Hepatocyte (in vitro differentiated cells): ENCODE results near the gene ALG12.

Experiments
- EZH2 ChIP-seq: fragments of 200-600 bp; sonication (generic); IDR thresholded peaks from 2 replicates; pipeline ENCODE4 v1.6.1; 2016; ENCODE audit warnings: antibody characterized with exemption, mild to moderate bottlenecking, borderline replicate concordance
- EZH2phosphoT487 ChIP-seq: fragments of 200-600 bp; sonication (generic); IDR thresholded peaks from one replicate; pipeline ENCODE4 v1.6.1; 2018; ENCODE audit warnings: antibody characterized with exemption, mild to moderate bottlenecking, low read depth, moderate library complexity; ENCODE audit not compliant: unreplicated experiment, severe bottlenecking
- TF ChIP-seq, protein P1 (sequence below): fragments of 200-600 bp; sonication (generic); IDR thresholded peaks from 2 replicates; pipeline ENCODE4 v1.5.1; 2016; ENCODE audit warnings: antibody characterized with exemption, mild to moderate bottlenecking; ENCODE audit not compliant: poor library complexity

DNA sequence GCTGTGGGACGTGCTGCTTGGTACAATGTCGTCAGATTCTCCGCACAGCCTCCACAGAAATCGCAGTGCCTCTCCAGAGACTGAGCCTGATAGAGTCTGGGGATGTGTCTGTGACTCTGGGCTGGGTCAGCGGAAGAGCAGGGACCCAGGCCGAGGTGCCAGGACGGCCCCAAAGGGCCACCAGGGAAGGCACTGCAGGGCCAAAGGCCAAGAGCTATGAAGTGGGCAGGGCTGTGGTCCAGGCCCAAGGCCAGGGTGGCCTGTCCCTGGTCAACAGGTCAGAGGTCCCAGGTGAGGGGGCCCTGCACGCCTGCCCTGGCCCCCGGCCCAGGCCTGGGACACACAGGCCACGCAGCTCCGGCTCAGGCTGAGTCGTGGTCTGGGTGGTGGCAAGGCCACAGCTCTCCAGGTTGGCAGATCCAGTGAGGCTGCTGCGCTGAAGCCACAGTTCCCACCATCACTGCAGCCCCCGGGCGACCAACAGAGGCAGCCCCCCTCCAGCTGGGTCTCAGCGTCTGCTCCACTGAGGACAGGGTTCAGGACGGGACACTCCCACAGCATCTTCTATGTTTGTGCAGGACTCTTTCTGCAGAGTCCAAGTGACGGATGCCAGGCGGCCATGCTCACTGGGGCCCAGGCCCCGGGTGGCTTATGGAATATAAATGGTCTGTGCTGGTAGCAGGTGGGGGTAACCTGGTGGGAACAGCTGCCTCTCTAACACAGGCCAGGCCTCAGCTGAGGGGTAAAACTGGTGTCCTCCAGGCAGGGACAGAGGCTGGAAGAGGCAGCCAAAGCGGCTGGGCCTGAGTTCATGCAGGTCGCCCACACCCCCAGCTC lies 37.6 kb upstream of the ALG12 start:
- TF ChIP-seq EZH2 (no peak), EZH2phosphoT487 (no peak)
- TF ChIP-seq, protein P1, sequence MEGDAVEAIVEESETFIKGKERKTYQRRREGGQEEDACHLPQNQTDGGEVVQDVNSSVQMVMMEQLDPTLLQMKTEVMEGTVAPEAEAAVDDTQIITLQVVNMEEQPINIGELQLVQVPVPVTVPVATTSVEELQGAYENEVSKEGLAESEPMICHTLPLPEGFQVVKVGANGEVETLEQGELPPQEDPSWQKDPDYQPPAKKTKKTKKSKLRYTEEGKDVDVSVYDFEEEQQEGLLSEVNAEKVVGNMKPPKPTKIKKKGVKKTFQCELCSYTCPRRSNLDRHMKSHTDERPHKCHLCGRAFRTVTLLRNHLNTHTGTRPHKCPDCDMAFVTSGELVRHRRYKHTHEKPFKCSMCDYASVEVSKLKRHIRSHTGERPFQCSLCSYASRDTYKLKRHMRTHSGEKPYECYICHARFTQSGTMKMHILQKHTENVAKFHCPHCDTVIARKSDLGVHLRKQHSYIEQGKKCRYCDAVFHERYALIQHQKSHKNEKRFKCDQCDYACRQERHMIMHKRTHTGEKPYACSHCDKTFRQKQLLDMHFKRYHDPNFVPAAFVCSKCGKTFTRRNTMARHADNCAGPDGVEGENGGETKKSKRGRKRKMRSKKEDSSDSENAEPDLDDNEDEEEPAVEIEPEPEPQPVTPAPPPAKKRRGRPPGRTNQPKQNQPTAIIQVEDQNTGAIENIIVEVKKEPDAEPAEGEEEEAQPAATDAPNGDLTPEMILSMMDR = no peak
